Gastroesophageal sphincter (tissue), 4 donors: Measurements from ENCODE around the gene NHEJ1. TPM values are rescaled to one million over a fixed set of nuclear protein-coding genes. Genes with fewer than 3 reads are reported as not detected.

Experiments
- ATAC-seq: fragments of 150-250 bp; one replicate; pipeline ENCODE4 v1.9.1; 2016; ENCODE audit warnings: mild to moderate bottlenecking, moderate library complexity
- H3K27ac ChIP-seq, 4 donors: fragments of 200-600 bp; sonication (generic) in 3 of 4; 1 replicate in 3 of 4; 2 replicates in 1 of 4; pipeline ENCODE4 v1.5.1; 2016 to 2019
- H3K27me3 ChIP-seq: fragments of 200-600 bp; sonication (generic); one replicate; pipeline ENCODE4 v1.5.1; 2019
- H3K36me3 ChIP-seq, 2 donors: fragments of 200-600 bp; sonication (generic); one replicate each; pipeline ENCODE4 v1.5.1; 2019; ENCODE audit warnings: control low read depth in 1 of 2
- H3K4me1 ChIP-seq, 3 donors: fragments of 200-600 bp; sonication (generic); 1 replicate in 2 of 3; 2 replicates in 1 of 3; pipeline ENCODE4 v1.5.1; 2016 to 2019; ENCODE audit warnings: control low read depth in 2 of 3
- H3K4me3 ChIP-seq, 2 donors: fragments of 200-600 bp; sonication (generic); one replicate each; pipeline ENCODE4 v1.5.1; 2019; ENCODE audit warnings: mild to moderate bottlenecking in 1 of 2, moderate library complexity in 1 of 2
- H3K9me3 ChIP-seq, 3 donors: fragments of 200-600 bp; sonication (generic); one replicate each; pipeline ENCODE4 v1.5.1; 2017 to 2019; ENCODE audit warnings: control low read depth in 2 of 3
- EP300 ChIP-seq: sonication (generic); formaldehyde crosslinking; IDR thresholded peaks from one replicate; pipeline ENCODE4 v1.6.1; 2017; ENCODE audit warnings: antibody characterized with exemption, mild to moderate bottlenecking
- POLR2A ChIP-seq, 2 donors: fragments of 450-650 bp; IDR thresholded peaks; one replicate each; pipeline ENCODE4 v1.6.1; 2017; ENCODE audit warnings: antibody characterized with exemption in 2 of 2, mild to moderate bottlenecking in 2 of 2, moderate library complexity in 1 of 2
- POLR2AphosphoS5 ChIP-seq: sonication (generic); formaldehyde crosslinking; IDR thresholded peaks from one replicate; pipeline ENCODE4 v1.6.1; 2017; ENCODE audit warnings: antibody characterized with exemption
- WGBS, 2 donors: methylation state at CpG; one replicate each; pipeline ENCODE4 v1.1.5; 2018; ENCODE audit warnings: low coverage in 1 of 2; 5-methylcytosine and 5-hydroxymethylcytosine counted together
- total RNA-seq, 4 donors: library from RNA; depleted of rRNA; stranded (reverse); fragments of >200 nt; gene quantifications; one replicate each; pipeline ENCODE4 v1.1.0, GENCODE V29; 2016
- TF ChIP-seq, protein P1 (sequence below), 4 experiments: fragments of 200-600 bp in 2 of 4; fragments of 450-650 bp in 2 of 4; sonication (generic) in 1 of 4; IDR thresholded peaks; one replicate each; pipeline ENCODE4 v1.5.1; 2017 to 2019; ENCODE audit warnings: antibody characterized with exemption in 4 of 4, mild to moderate bottlenecking in 2 of 4, moderate library complexity in 2 of 4

Gene NHEJ1
- total RNA-seq, 4 donors from 2014 or later = 12.8 to 25.5 (median 17.4) TPM

DNA sequence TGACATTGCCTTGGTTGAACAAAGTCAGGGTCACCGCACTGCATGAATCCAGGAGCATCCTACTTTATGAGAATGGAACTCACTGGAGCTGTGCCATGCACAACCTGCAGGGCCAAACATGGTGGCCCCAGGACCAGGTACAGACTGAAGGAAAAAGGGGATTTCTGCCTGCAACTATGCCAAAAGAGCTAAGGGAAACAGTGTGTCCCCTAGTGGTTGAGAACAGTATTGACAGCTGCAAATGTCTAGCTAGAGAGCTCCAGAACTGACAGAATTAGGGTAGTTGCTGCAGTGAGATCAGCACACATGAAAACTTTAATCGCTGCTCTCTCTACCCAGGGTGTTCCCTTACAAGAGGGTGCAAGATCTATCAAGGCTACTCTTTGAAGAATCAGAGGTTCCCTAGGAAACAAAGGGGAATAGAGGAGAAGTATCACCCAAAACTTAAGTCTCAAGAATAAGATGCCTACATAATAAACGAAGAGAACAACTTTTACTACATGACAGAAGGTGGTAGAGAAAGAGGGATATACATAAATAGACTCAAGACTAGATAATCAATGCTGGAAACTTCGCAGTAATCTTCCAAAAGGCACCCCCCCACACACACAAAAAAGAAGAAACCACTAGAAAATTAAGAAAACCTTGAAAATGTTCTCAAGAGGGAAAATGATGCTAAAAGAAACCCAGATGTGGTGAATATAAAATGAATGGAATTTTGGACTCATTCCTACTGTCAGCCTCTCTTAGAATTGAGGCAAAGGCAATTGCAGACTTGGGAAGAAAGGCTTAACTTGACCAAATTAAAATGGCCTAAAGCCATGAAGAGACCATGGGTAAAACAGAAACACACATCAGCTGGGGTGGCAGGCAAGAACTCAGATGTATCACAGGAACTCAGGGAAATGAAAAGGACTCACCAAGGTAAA, 56.2 kb downstream of the NHEJ1 start:
- Histone ChIP-seq H3K36me3 (peaks cover 0 to under 1% of the 10 kb centered on the region in 2 donors), H3K4me3 (no peak overlapping the region), H3K27me3 (no peaks in the 10 kb centered on the region), H3K4me1 (no peaks in the 10 kb centered on the region), H3K27ac (no peak overlapping the region), H3K9me3 (no peaks in the 10 kb centered on the region)
- ATAC-seq = no peak
- TF ChIP-seq POLR2AphosphoS5 (no peak), POLR2A (IDR thresholded peaks at IDR 0.05) (no peak), EP300 (no peak)
- TF ChIP-seq, protein P1, sequence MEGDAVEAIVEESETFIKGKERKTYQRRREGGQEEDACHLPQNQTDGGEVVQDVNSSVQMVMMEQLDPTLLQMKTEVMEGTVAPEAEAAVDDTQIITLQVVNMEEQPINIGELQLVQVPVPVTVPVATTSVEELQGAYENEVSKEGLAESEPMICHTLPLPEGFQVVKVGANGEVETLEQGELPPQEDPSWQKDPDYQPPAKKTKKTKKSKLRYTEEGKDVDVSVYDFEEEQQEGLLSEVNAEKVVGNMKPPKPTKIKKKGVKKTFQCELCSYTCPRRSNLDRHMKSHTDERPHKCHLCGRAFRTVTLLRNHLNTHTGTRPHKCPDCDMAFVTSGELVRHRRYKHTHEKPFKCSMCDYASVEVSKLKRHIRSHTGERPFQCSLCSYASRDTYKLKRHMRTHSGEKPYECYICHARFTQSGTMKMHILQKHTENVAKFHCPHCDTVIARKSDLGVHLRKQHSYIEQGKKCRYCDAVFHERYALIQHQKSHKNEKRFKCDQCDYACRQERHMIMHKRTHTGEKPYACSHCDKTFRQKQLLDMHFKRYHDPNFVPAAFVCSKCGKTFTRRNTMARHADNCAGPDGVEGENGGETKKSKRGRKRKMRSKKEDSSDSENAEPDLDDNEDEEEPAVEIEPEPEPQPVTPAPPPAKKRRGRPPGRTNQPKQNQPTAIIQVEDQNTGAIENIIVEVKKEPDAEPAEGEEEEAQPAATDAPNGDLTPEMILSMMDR (IDR thresholded peaks at IDR 0.05) = peak in 3 of 4 experiments; percentile 11 to 44 (median 20)
- 60 to 69% methylated on average over 3 to 4 of the region's 4 CpGs for WGBS, 2 donors

DNA sequence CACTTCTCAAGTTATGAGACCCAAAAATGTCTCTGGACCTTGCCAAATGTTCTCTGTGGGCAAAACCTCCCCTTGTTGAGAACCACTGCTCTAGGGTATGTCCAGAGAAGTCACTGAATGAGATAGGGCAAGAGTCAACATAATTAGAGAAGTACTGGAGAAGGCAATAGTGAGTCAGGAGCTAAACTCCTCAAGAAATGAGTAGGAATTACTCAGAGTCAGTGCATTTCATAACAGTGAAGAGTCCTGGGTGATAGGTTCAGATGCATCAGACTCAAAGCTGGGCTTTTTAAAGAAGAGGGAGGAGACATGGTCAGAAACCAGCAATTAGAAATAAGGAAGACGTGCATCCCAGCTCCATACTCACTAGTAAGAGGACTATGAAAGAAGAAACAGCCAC, 61.3 kb downstream of the NHEJ1 start:
- WGBS, 2 donors = 88 to 100% methylated on average over 1 of the region's 1 CpG
- ATAC-seq = no peak

DNA sequence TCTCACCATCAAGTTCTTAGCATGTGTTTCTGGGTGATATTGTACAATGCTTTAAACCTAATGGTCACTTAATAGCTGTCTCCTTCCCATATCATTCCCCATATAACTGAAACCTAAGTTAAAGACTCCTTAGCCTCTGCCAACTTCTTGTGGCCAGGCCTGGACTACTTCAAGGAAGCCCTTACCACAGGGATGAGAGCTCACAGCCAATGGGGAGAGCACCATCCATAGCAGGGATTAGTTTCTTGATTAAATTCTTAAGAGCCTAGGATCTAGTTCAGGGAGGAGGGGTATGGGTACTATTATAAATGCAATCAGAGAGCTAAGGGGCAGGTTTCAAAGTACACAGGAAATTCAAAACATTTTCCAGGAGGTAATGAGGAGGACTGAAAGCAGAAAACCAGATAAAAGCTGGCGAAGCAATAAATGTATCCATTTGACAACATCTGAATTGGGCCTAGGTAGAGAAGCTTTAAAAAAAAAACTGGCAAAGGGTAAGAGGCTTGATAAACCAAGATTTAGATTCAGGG, 65.1 kb downstream of the NHEJ1 start:
- no peak for ATAC-seq
- WGBS, 2 donors = 92 to 100% methylated on average over 1 of the region's 1 CpG
- Histone ChIP-seq H3K27me3 (no peaks in the 10 kb centered on the region), H3K9me3 (no peaks in the 10 kb centered on the region), H3K4me3 (no peak overlapping the region), H3K36me3 (peaks cover 0 to 21% of the 10 kb centered on the region in 2 donors), H3K27ac (no peak overlapping the region), H3K4me1 (no peaks in the 10 kb centered on the region)
- TF ChIP-seq EP300 = no peak
- TF ChIP-seq, protein P1 (IDR thresholded peaks at IDR 0.05) = no peak

More for the DNA sequence above, 61.3 kb downstream of the NHEJ1 start:
- H3K9me3 ChIP-seq = no peaks in the 10 kb centered on the region
- H3K36me3 ChIP-seq = peaks cover 0 to 11% of the 10 kb centered on the region in 2 donors
- no peaks in the 10 kb centered on the region for H3K27me3 ChIP-seq
- H3K27ac ChIP-seq = no peak overlapping the region
- H3K4me1 ChIP-seq = no peaks in the 10 kb centered on the region
- H3K4me3 ChIP-seq = no peak overlapping the region
- TF ChIP-seq, protein P1 (IDR thresholded peaks at IDR 0.05) = no peak
- TF ChIP-seq EP300 = no peak
- no peak for TF ChIP-seq POLR2AphosphoS5
- TF ChIP-seq POLR2A (IDR thresholded peaks at IDR 0.05) = no peak

DNA sequence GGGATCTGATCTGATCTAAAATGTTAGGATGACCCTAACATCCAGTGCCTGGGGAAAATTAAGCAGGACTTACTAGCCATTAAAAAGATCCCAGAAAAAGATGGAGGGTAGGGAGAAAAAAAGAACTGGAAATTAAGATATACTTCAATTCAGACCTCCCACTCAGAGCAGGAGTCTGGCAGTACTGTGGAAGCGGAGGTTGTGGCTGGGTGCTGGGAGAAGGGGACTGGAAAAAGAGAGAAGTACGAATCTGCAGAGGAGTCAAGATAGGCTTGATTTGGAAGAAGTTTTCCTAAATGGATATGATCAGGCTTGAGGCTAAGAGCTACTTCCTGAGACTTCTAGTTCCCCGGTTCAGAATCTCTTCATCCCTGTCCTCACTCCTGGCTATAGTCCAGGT, 66.4 kb downstream of the NHEJ1 start:
- 77 to 89% methylated on average over 3 of the region's 3 CpGs for WGBS, 2 donors

More for the DNA sequence above, 66.4 kb downstream of the NHEJ1 start:
- H3K27me3 ChIP-seq = no peaks in the 10 kb centered on the region
- H3K27ac ChIP-seq = no peak overlapping the region
- ATAC-seq = no peak
- no peaks in the 10 kb centered on the region for H3K9me3 ChIP-seq
- TF ChIP-seq EP300 = no peak
- TF ChIP-seq, protein P1 (IDR thresholded peaks at IDR 0.05) = no peak
- no peak for TF ChIP-seq POLR2AphosphoS5
- no peak for TF ChIP-seq POLR2A (IDR thresholded peaks at IDR 0.05)
- no peak overlapping the region for H3K4me3 ChIP-seq
- peaks cover 0 to 18% of the 10 kb centered on the region in 2 donors for H3K36me3 ChIP-seq
- H3K4me1 ChIP-seq = no peaks in the 10 kb centered on the region
